Loucy (cell line): Measurements from ENCODE around the gene ARHGAP31.
A peak's percentile ranks its signal among the peaks of the same experiment; 100 is the strongest.
"Not testable (repeated sequence)": the region's sequence is repeated elsewhere in the genome, so short reads cannot be mapped to it uniquely, and the experiment has no call there.

Experiments used
- H2AFZ ChIP-seq: fragments of 200-600 bp; sonication (generic); 2 replicates; pipeline ENCODE4 v1.6.0; 2016; ENCODE audit warnings: antibody characterized with exemption, mild to moderate bottlenecking, low read length, moderate library complexity
- H3F3A ChIP-seq: fragments of 200-600 bp; 2 replicates; pipeline ENCODE4 v1.6.0; 2016; ENCODE audit warnings: antibody characterized with exemption, low read depth, mild to moderate bottlenecking
- H3K27me3 ChIP-seq: fragments of 200-600 bp; sonication (generic); 2 replicates; pipeline ENCODE4 v1.6.1; 2014; ENCODE audit warnings: low read length, mild to moderate bottlenecking; ENCODE audit not compliant: insufficient read depth, poor library complexity, severe bottlenecking
- H3K36me3 ChIP-seq: fragments of 200-600 bp; sonication (generic); 2 replicates; pipeline ENCODE4 v1.6.1; 2016; ENCODE audit warnings: low read length; ENCODE audit not compliant: insufficient read depth
- H3K4me1 ChIP-seq: fragments of 200-600 bp; sonication (generic); 2 replicates; pipeline ENCODE4 v1.5.1; 2014; ENCODE audit warnings: low read length, mild to moderate bottlenecking; ENCODE audit not compliant: insufficient read depth, poor library complexity, severe bottlenecking
- H3K4me2 ChIP-seq: fragments of 200-600 bp; sonication (generic); 2 replicates; pipeline ENCODE4 v1.6.0; 2014; ENCODE audit warnings: antibody characterized with exemption, low read length, low read depth, mild to moderate bottlenecking; ENCODE audit not compliant: poor library complexity, severe bottlenecking
- H3K4me3 ChIP-seq: fragments of 200-600 bp; sonication (generic); 2 replicates; pipeline ENCODE4 v1.5.1; 2014; ENCODE audit warnings: low read length, mild to moderate bottlenecking, mixed read lengths; ENCODE audit not compliant: poor library complexity, severe bottlenecking
- H3K79me2 ChIP-seq: fragments of 200-600 bp; sonication (generic); 2 replicates; pipeline ENCODE4 v1.6.1; 2014; ENCODE audit warnings: low read length; ENCODE audit not compliant: insufficient read depth
- H3K9ac ChIP-seq: fragments of 200-600 bp; sonication (generic); 2 replicates; pipeline ENCODE4 v1.6.0; 2014; ENCODE audit warnings: mild to moderate bottlenecking, low read depth, low read length, moderate library complexity; ENCODE audit not compliant: poor library complexity, severe bottlenecking
- H3K9me2 ChIP-seq: fragments of 200-600 bp; sonication (generic); replicated peaks from 2 replicates; pipeline ENCODE4 v1.6.1; 2016; ENCODE audit warnings: low read depth, low read length, mixed read lengths
- H3K9me3 ChIP-seq: fragments of 200-600 bp; sonication (generic); 2 replicates; pipeline ENCODE4 v1.6.1; 2014; ENCODE audit warnings: mild to moderate bottlenecking, antibody characterized with exemption, low read length, low read depth; ENCODE audit not compliant: insufficient read depth
- H4K20me1 ChIP-seq: fragments of 200-600 bp; sonication (generic); 2 replicates; pipeline ENCODE4 v1.6.0; 2014; ENCODE audit warnings: antibody characterized with exemption, low read length, mild to moderate bottlenecking; ENCODE audit not compliant: insufficient read depth, poor library complexity, severe bottlenecking
- CTCF ChIP-seq: fragments of 200-600 bp; sonication (generic); conservative IDR thresholded peaks from 2 replicates; pipeline ENCODE4 v1.5.1; 2014; ENCODE audit warnings: mild to moderate bottlenecking, antibody characterized with exemption, low read length
- EZH2phosphoT487 ChIP-seq: fragments of 200-600 bp; IDR thresholded peaks from 2 replicates; pipeline ENCODE4 v1.6.1; 2018; ENCODE audit warnings: antibody characterized with exemption, mild to moderate bottlenecking, moderate library complexity, borderline replicate concordance

ARHGAP31 gene

GRCh38 chr3:119351581-119351980 is 57.4 kb downstream of the ARHGAP31 start:
- H3K9ac ChIP-seq, result no peak overlapping the region
- no peaks in the 10 kb centered on the region for H4K20me1 ChIP-seq
- no peaks in the 10 kb centered on the region for H3K79me2 ChIP-seq
- no peaks in the 10 kb centered on the region for H3K9me3 ChIP-seq
- H3K4me2 ChIP-seq, result no peak overlapping the region
- H3K9me2 ChIP-seq, result no peaks in the 10 kb centered on the region
- no peaks in the 10 kb centered on the region for H3K36me3 ChIP-seq
- no peak overlapping the region for H2AFZ ChIP-seq
- TF ChIP-seq EZH2phosphoT487, result no peak
- no peak for TF ChIP-seq CTCF
- H3K4me1 ChIP-seq, result no peaks in the 10 kb centered on the region
- no peak overlapping the region for H3K4me3 ChIP-seq
- H3K27me3 ChIP-seq, result no peaks in the 10 kb centered on the region
- no peaks in the 10 kb centered on the region for H3F3A ChIP-seq

- Histone ChIP-seq H3K4me2 (no peak overlapping the region), H3K4me3 (no peak overlapping the region), H3K9me3 (no peaks in the 10 kb centered on the region), H3F3A (no peaks in the 10 kb centered on the region), H3K36me3 (no peaks in the 10 kb centered on the region), H3K79me2 (no peaks in the 10 kb centered on the region), H3K4me1 (no peaks in the 10 kb centered on the region), H2AFZ (no peak overlapping the region), H3K27me3 (no peaks in the 10 kb centered on the region), H3K9me2 (no peaks in the 10 kb centered on the region), H3K9ac (no peak overlapping the region), H4K20me1 (no peaks in the 10 kb centered on the region)
- TF ChIP-seq CTCF (no peak), EZH2phosphoT487 (no peak)
Measured at GRCh38 chr3:119352034-119352609, 57.9 kb downstream of the ARHGAP31 start.

- H3K79me2 ChIP-seq, result no peaks in the 10 kb centered on the region
- no peaks in the 10 kb centered on the region for H3K27me3 ChIP-seq
- H3K4me2 ChIP-seq, result no peak overlapping the region
- TF ChIP-seq CTCF, result peak; percentile 58
- no peak for TF ChIP-seq EZH2phosphoT487
- no peaks in the 10 kb centered on the region for H3F3A ChIP-seq
- no peaks in the 10 kb centered on the region for H3K9me3 ChIP-seq
- no peak overlapping the region for H2AFZ ChIP-seq
- no peaks in the 10 kb centered on the region for H4K20me1 ChIP-seq
- no peak overlapping the region for H3K9ac ChIP-seq
- no peaks in the 10 kb centered on the region for H3K36me3 ChIP-seq
- no peaks in the 10 kb centered on the region for H3K9me2 ChIP-seq
- no peaks in the 10 kb centered on the region for H3K4me1 ChIP-seq
- H3K4me3 ChIP-seq, result no peak overlapping the region
Measured at GRCh38 chr3:119352863-119353527, 58.8 kb downstream of the ARHGAP31 start.

GRCh38 chr3:119355608-119356007 is 61.4 kb downstream of the ARHGAP31 start:
- not testable (repeated sequence) for H2AFZ ChIP-seq, H3K79me2 ChIP-seq

More at GRCh38 chr3:119355608-119356007, 61.4 kb downstream of the ARHGAP31 start:
- not testable (repeated sequence) for H3K4me2 ChIP-seq, H4K20me1 ChIP-seq, H3F3A ChIP-seq, H3K27me3 ChIP-seq, H3K4me3 ChIP-seq, H3K36me3 ChIP-seq, H3K9me2 ChIP-seq, H3K9ac ChIP-seq, H3K9me3 ChIP-seq, H3K4me1 ChIP-seq
